SKM-1 (cell line): ENCODE measurements around the gene PIK3R1.
A peak's percentile ranks its signal among the peaks of the same experiment; 100 is the strongest.
"Not testable (repeated sequence)": the region's sequence is repeated elsewhere in the genome, so short reads cannot be mapped to it uniquely, and the experiment has no call there.

Experiments used
- DNase-seq: peaks from one replicate; lab custom pipeline; 2025; ENCODE audit not compliant: unreplicated experiment; lab: John Stamatoyannopoulos, UW

The PIK3R1 gene

DNA sequence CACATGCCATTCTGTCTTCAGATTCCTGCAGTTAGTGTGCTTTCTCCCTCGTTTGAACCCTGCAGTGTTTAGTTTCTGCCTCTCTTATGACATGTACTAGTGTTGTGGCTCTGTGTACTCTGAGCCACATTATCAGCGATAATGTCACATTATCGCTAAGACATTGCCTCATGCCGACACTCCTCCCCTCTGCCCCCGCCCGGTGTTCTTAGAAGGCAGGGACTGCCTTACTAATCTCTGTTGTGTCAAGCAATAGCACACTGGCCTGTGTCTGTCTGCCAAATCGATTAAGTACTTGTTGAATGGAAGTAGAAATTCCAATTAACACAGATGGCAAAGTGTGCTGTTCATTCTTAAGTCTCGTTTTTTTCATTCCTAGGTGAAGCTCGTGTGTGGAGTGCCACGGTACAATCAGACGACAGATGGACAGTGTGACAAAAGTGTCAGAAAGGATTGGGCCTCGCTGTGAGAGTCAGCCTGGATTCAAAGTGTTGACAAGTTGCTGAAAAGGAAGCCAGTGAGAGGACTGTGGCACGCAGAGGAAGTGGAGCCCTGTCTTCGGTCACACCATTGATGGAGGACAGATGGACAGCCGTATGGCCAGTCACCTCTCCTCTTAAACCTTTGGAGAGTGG is 10.5 kb downstream of the PIK3R1 start:
- no peak for DNase-seq

DNA sequence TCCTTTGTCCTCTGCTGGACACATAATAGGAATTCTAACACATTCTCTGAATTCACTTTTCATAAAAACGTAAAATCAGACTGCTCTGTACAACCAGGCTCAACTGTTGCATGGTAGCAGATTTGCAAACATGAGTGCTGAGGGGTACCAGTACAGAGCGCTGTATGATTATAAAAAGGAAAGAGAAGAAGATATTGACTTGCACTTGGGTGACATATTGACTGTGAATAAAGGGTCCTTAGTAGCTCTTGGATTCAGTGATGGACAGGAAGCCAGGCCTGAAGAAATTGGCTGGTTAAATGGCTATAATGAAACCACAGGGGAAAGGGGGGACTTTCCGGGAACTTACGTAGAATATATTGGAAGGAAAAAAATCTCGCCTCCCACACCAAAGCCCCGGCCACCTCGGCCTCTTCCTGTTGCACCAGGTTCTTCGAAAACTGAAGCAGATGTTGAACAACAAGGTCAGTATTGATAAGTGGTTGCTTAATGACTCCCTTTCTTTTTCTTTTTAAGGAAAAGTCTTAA is 11.1 kb downstream of the PIK3R1 start:
- no peak for DNase-seq

DNA sequence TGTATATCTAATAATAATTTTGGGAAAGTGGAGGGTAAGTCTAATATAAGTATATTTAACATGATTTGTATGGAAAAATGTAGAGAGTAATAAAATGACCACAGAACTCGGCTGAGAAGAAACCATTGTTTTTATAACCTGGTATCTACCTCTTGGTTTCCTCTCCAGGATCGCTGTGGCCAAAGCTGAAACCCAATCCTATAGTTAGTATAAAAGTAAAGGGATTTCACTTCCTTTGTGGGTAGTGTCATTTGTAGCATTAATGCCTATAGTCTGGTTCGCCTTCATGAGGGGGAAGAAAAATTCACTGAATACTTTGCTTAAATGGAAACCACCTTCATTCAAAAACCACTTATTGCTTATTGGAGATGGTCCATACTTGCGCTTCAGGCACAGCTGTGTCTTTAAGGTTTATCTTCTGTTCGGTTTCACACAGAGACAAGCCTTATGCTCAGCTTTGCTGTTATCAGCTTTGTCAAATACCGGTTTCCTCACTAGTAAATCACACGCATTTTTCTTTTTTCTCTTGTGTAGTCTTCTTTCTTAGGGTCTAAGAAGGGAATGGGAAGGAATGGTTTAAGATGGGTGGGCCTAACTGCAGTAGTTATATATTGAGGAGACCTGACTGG is 12.1 kb downstream of the PIK3R1 start:
- no peak for DNase-seq

DNA sequence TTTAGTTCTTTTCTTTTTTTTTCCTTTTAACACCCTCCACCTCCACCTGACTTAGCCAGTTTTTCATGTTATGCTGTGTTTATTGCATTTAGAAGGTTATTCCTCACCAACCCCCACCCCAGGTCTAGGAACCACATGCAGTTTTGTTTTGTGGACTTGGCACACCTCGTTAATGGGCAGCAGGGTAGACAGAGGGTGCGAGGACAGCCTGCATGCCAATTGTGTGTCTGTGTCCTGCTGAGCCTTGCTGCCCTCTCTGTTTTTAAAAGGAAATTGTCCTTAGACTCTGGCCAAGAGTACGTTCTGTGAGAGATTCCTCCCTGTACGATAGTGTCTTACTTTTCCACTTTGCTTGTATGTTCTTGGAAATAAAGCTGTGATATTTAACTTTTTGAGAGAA is 13.9 kb downstream of the PIK3R1 start:
- DNase-seq, result no peak

DNA sequence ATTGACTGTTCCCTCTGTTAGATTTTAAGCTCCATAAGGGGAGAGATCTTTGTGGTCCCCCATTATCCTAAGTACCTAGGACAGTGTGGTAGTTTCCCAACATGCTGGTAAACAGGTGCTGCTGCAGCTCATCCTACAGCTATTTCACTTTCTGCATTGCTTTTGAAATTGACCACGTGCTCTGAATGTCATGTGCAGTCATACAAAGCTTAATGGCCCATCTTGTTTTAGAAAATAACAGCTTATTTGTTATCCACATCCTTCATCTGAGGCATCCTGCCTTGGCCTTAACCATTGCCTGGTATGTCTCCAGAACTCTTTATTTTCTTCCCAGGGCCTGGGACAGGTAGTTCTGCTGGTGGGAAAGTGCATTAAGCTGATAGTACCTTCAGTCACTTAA is 14.7 kb downstream of the PIK3R1 start:
- no peak for DNase-seq

DNA sequence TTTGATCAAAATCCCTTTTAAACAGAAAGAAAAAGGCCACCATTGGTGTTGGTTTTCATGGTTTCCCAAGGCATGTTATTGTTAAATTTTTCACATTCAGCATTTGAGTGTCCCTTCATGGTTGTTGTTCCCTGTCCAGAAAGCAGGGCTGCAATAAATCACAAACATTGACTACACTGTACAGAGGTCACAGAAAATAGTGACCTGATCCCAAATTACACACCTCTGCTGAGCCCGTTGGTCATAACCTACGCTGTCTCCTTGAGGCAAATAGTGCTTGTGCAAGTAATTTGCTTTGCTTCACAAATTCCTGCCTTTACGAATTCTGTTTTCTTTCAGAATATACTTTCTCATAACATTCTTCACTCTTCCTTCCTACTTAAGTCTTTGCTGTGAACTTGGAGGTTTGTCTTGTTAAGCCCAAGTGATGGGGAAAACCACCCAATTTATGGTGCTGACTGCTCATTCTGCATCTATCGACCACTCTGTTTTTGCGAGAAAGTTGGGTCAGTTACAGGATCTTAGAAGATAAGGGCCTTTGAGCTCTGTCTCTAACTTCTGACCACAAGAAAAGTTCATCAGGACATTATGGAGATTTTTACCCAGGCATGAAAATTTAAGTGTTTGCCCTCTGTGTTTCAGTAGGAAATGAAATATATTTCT is 16.0 kb downstream of the PIK3R1 start:
- DNase-seq, result no peak

DNA sequence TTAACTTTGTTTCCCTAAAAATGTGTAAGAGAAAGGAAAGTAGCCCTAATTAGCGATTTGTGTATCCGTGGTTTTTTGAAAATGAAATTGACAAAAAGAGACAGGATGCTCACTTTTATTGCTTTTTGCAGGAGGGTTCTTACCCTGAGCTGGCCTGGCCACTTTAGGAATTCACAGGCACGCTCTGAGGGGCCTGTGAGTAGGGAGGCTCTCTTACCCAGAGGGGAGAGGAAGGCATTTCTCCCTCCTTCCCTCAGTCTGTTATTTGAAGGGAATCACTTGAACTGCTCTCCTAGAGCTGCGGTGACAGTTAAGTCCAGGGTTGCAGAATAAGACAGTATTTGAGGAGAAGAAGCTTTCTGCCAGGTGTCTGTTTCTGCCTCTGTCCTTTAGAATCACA is 16.7 kb downstream of the PIK3R1 start:
- DNase-seq, result no peak

DNA sequence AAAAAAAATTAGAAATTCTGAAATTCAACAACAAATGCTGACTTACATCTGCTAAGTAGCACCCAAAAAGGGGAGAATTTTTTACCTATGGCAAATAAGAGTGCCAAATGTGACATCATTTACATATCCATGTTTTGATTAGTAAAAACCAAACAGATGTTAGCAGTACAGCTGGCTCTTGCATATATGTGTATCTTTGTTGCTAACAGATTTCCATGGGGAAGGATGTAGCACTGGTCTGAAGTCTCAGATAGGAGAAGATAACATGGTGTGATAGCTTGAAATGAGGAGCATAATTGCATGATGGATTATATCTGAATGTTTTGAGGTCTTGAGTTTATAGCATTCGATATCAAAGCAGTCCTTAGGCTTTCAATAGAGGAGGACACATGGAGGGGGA is 17.5 kb downstream of the PIK3R1 start:
- no peak for DNase-seq

DNA sequence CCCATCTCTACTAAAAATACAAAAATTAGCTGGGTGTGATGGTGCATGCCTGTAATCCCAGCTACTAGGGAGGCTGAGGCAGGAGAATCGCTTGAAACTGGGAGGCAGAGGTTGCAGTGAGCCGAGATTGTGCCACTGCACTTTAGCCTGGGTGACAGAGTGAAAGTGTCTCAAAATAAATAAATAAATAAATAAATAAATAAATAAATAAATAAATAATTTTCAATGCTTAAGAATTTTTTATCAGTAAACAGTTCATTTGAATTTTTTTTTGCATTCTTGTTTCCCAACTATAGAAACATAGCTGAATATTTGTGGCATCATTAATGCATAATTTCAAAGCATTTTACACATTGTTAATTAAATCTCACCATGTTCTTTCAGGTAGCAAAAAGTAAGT is 19.7 kb downstream of the PIK3R1 start:
- not testable (repeated sequence) for DNase-seq

DNA sequence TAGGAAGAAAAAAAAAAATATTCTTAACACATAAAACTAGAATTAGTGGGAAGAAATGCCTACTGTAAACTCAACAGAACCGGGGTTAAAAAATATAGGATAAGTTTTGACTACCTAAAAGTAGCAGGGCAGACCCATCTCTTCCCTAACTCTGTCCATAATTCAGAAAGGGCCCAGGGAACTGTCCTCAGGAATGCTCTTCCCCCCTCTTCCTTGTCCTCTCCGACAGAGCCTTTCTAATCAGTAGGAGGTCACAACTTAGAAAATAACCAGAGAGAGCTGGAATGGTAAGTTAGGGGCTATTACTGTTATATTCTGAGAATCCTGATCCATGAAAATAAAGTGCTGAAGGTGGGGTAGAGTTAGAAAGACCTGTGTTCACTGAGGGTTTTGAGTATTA is 22.2 kb downstream of the PIK3R1 start:
- no peak for DNase-seq

DNA sequence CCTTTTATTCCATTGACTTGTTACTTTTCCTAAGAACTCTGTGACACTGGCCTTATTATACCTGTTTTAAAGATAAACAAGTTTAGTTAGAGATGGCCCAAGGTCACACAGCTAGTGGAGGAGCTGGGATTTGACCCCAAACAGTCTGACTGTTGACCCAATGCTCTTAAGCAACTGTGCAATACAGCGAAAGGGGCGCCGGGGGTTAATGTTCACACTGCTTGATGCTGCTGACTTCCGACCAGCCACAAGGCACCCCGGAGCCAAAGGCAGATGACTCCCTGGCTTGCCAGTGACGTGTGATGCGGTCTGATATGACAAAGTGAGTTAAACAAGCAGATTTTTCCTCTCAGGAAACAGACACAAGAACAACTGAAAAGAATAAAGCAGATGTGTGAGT is 23.9 kb downstream of the PIK3R1 start:
- DNase-seq, result peak; percentile 23

DNA sequence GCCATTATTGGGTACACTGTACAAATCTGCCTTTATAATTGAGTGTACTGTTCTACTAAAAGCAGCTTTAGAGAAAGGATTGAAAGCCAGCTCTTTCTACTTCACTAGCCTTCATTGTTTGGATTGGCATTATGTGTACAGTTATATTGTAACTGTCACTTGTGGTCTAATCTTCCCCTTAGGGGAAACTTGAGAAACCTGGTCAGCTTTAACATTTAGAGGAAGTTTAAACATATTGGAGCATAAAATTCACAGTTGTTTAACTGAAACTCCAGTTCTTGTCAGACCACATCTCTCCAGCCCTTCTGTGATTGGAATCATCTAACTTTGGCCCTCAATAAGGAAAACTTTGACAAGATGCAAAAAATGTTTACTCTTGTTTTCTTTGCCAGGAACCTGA is 24.6 kb downstream of the PIK3R1 start:
- DNase-seq, result peak; percentile 70

DNA sequence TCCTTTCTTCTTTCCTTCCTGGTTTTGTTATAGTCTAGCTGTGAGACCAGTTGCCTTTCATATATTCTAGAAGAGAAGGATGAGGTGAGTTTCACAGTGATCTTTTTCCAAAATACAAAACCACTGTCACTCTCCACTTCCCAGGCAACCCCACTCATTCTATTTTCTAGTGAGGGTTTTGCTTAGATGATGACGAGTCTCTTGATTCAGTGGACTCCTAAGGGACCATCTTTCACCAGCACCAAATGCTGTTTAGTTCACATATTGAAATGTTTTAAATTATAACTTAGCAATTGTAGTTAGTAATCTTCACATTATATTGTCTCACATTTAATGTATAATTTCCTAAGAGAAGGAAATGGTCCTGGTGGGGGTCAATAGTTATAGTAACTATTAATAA is 25.2 kb downstream of the PIK3R1 start:
- no peak for DNase-seq

DNA sequence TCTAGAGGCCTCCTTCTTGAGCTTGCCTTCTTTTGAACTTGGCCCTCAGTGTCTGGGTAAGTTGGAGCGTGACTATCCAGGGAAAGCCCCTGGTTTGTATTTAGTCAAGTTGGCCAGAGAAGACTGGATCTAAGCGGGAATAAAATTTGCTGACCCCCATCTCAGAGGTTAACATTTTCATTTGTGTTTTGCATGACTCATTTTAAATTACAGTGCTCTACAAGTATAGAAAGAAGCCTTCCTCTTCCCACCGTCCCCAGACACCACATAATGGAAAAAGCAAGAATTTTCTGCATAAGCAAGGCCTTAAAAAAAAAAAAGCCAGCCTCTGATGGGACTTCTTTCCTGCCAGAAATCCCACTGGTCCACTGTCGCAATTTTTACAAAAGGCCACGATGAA is 27.2 kb downstream of the PIK3R1 start:
- no peak for DNase-seq

DNA sequence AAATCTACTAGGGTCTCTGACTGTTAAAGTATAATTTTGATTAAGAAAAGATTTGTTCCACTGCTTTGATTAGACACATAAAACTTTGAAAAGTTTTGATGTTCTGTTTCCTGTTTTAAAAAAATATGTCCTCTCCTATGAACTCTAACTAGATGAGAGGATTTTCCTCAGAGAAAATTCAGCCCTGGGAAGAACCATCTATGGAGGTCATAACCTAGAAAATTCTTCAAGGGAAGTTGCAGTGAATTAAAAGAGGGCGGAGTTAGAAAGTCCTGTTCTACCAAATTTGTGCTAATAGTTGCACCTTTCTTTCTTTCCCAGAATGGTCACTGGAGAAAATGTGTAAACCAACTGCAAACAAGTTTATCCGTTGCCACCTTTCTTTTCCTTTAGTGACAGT is 27.7 kb downstream of the PIK3R1 start:
- no peak for DNase-seq

DNA sequence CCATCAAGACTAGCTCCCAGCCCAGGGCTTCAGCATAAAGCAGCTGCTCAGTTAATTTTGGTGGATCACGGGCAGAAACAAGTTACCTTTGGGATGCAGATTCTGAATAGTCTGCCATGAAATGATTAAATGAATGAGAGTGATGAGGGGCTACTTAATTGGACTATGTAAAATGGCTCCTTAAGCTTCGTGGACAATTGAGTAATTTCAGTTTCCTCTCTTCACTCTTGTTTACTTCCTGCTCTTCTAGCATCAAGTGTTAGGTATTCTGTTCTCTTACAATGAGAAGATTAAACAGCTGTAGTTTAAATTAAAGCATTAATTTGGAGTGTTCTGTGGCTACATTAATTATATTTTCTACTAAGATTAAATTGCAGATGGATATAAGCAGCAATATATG is 28.1 kb downstream of the PIK3R1 start:
- DNase-seq, result no peak

DNA sequence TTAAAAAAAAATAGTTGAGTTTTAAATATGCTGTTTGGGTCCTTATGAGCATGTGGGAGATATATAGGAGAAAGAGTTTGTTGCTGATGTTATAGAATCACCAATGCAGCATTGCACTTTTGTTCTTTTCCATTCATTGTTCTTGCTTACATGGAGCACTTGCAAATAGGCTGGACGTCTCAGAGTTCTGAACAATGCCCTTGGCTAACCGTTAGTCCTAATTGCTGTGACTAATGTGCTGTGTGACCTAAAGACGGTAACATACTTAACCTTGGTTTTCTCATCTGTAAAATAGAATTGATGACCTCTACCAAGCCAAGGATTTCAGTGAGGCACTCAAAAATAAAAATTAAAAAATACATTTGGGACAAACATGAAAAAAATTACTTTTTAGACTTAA is 29.8 kb downstream of the PIK3R1 start:
- DNase-seq, result no peak

DNA sequence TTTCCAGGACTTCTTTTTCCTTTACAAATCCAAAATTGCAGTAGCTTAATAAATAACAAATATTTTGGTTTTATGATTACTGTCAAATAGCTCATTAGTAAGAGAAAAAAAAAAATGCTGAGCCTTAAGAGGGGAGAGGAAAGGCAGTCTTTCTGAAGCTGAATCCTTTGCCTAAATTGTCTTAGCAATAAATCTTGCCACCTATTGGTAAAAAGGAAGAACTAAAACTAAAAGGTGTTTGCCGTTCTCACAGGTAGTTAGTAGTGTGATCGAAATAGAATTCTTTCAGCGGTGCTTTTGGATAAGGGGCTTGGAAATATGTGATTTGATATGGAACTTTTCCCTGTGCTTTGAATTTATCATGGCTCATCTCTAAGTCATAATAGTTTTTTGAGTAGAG is 31.2 kb downstream of the PIK3R1 start:
- no peak for DNase-seq

DNA sequence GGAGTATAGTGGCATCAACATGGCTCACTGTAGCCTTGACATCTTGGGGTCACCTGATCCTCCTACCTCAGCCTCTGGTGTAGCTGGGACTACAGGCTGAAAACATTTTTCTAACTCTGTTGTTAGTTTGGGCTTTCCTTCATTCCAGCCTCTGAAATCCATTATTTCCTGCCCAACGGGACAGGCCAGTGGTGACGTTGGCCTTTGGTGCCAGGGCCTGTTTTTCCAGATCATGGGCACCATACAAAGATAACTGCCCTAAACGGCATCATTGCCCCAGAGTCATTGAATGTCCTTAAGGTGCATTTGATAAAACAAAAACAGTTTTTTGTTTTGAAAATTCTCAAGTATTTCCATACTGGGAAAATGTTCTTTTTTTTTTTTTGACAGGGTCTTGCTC is 32.1 kb downstream of the PIK3R1 start:
- DNase-seq, result no peak

DNA sequence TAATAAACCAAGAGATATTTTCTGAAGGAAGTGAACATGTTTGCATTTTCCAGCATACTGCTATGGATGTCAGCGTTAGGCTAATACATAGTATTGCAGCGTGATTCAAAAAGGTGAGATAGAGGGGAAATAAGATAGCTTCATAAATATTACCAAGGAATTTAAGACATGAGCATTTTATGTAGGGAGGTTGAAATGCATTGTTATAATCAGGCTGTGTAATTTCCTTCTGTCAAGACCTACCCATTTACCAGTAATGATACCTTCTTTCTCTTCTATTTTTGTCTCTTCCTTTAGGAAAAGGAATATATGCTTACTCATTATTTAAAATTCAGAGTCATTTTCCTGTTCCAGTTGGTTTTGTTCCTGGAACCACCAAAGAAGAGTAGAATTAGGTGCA is 33.3 kb downstream of the PIK3R1 start:
- no peak for DNase-seq

DNA sequence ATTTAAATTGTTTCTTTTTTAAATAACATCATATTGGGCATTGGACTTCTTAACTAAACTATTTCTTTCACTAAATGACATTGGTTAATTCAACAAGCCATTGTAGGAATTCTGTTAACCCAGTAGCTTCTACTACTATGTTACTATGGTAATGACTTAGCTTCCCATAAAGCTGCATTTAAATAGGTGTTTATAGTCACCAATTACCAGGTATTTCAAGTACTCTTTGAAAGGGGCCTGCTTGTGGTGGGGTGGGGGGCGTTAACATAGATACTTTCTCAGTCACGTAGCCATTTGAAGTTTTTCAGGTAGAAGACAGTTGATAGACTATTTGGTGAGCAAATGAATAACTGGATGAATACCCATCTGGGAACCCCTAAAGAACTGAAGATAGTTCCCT is 34.0 kb downstream of the PIK3R1 start:
- DNase-seq, result no peak

DNA sequence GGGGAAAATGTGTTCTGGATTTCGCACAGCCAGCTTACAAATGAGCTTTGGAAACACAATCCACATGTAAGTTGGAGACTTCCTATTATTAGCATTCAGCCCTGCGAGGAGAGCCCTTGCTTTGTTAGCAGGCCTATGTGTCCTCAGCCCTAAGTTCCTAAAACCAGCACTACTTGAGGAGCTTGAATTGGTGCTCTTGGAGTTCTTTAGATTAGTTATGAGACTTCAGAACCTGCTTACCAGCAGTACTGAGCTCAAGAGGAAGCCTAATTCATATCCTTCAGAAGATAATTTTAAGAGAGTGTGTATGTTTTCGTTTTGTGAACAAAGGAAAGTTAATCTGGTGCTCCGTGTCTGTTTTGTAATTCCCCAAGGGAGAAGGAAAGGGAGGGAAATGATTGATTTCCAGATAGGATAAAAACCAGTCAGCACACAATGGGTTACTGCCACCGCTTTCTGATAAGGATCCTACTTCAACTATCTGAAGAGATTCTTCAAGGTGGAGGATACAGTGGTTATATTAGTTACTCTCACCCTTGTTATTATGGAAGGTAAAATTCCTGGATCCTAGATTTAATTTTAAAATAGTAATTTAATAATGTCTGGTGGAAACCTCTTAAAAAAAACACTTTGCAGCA is 35.2 kb downstream of the PIK3R1 start:
- DNase-seq, result no peak
